Fibroblast of lung (primary cell): ENCODE results near the gene ZNF467. TPM values are rescaled to one million over a fixed set of nuclear protein-coding genes. Genes with fewer than 3 reads are reported as not detected.

ENCODE experiments used
- DNase-seq, 2 donors: peaks; one replicate each; pipeline versions ENCODE4 v3.0.0 to v3.0.0-alpha.2; 2010; ENCODE audit warnings: low read depth in 2 of 2
- H2AFZ ChIP-seq: 2 replicates; pipeline ENCODE4 v1.5.1; 2012; ENCODE audit warnings: low read length, control low read depth, inconsistent platforms
- H3K27ac ChIP-seq: 2 replicates; pipeline ENCODE4 v1.5.1; 2011; ENCODE audit warnings: low read length, control low read depth; ENCODE audit not compliant: insufficient read depth
- H3K27me3 ChIP-seq: 2 replicates; pipeline ENCODE4 v1.5.1; 2011; ENCODE audit warnings: mild to moderate bottlenecking, low read length; ENCODE audit not compliant: control insufficient read depth, insufficient read depth
- H3K36me3 ChIP-seq: 2 replicates; pipeline ENCODE4 v1.5.1; 2011; ENCODE audit warnings: low read length; ENCODE audit not compliant: control insufficient read depth, insufficient read depth
- H3K4me1 ChIP-seq: 2 replicates; pipeline ENCODE4 v1.5.1; 2011; ENCODE audit warnings: low read length; ENCODE audit not compliant: control insufficient read depth, insufficient read depth; ENCODE audit errors: extremely low read depth
- H3K4me2 ChIP-seq: 2 replicates; pipeline ENCODE4 v1.5.1; 2011; ENCODE audit warnings: low read length, control low read depth; ENCODE audit not compliant: insufficient read depth; ENCODE audit errors: extremely low read depth
- H3K4me3 ChIP-seq, 4 experiments: fragments of 200-600 bp in 1 of 4; sonication (generic) in 1 of 4; replicated peaks in 1 of 4; 2 replicates each; pipeline ENCODE4 v1.5.1; 2011 to 2016; ENCODE audit warnings: low read length in 4 of 4, low read depth in 3 of 4, mild to moderate bottlenecking in 3 of 4, control low read depth in 2 of 4, inconsistent platforms in 1 of 4, mixed read lengths in 1 of 4; ENCODE audit not compliant: insufficient read depth in 1 of 4; ENCODE audit errors: control extremely low read depth in 1 of 4
- H3K79me2 ChIP-seq: 2 replicates; pipeline ENCODE4 v1.5.1; 2012; ENCODE audit warnings: mild to moderate bottlenecking, low read length, inconsistent platforms; ENCODE audit not compliant: control insufficient read depth, insufficient read depth
- H3K9ac ChIP-seq: 2 replicates; pipeline ENCODE4 v1.5.1; 2011; ENCODE audit warnings: mild to moderate bottlenecking, low read length, control low read depth; ENCODE audit not compliant: insufficient read depth
- H3K9me3 ChIP-seq: 2 replicates; pipeline ENCODE4 v1.5.1; 2012; ENCODE audit warnings: low read depth, low read length; ENCODE audit not compliant: control insufficient read depth, insufficient read depth
- H4K20me1 ChIP-seq: 2 replicates; pipeline ENCODE4 v1.5.1; 2011; ENCODE audit warnings: low read length; ENCODE audit not compliant: control insufficient read depth, insufficient read depth; ENCODE audit errors: extremely low read depth
- EZH2 ChIP-seq: IDR thresholded peaks from 2 replicates; pipeline ENCODE4 v1.5.1; 2012; ENCODE audit warnings: low read length, control low read depth, mild to moderate bottlenecking; ENCODE audit errors: missing control alignments
- polyA plus RNA-seq, 2 donors: library from polyadenylated mRNA; depleted of rRNA in 1 of 2; stranded (reverse) in 1 of 2; unstranded in 1 of 2; fragments of >200 nt; gene quantifications; 2 replicates each; pipeline ENCODE4 v1.2.1, GENCODE V29; 2011 to 2012; ENCODE audit warnings: missing spikeins in 1 of 2
- total RNA-seq: library from RNA; depleted of rRNA; stranded (reverse); fragments of >200 nt; gene quantifications from 2 replicates; pipeline ENCODE4 v1.2.1, GENCODE V29; 2014
- TF ChIP-seq, protein P1 (sequence below), 2 donors: IDR thresholded peaks in 1 of 2; conservative IDR thresholded peaks in 1 of 2; 1 replicate in 1 of 2; 2 replicates in 1 of 2; pipeline ENCODE4 v1.5.1; 2011 to 2012; ENCODE audit warnings: low read length in 2 of 2, control low read depth in 1 of 2, inconsistent platforms in 1 of 2, low read depth in 1 of 2, mild to moderate bottlenecking in 1 of 2

The ZNF467 gene
- total and polyA plus RNA-seq, 2 donors (not counting 1 experiment from before 2014, with no cell fraction given), result 0.89 to 1.3 TPM

DNA sequence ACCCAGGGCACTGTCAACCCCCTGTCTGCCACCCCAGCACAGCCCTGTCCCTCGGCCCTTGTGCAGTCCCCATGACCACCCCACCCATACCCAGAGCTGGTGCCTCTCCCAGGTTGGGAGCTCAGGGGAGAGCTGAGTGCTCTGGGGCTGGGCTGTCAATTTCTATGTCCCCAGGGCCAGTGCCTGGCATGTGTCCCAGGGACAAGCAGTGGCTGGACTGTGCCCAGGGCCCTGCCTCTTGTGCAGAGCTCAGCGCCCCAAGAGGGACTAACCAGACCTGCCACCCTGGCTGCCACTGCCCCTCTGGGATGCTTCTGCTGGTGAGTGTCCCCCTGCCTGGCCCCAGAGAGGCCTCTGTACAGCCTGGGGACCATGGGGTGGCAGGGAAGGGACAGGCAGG is 35.8 kb upstream of the ZNF467 start:
- Histone ChIP-seq H3K4me2 (no peak overlapping the region), H3K4me1 (no peaks in the 10 kb centered on the region), H3K27ac (no peak overlapping the region), H3K36me3 (no peaks in the 10 kb centered on the region), H3K4me3 (no peak overlapping the region), H3K79me2 (no peaks in the 10 kb centered on the region), H3K27me3 (no peaks in the 10 kb centered on the region), H3K9me3 (no peaks in the 10 kb centered on the region), H3K9ac (no peak overlapping the region), H4K20me1 (no peaks in the 10 kb centered on the region), H2AFZ (no peak overlapping the region)
- no peak for DNase-seq
- TF ChIP-seq, protein P1, sequence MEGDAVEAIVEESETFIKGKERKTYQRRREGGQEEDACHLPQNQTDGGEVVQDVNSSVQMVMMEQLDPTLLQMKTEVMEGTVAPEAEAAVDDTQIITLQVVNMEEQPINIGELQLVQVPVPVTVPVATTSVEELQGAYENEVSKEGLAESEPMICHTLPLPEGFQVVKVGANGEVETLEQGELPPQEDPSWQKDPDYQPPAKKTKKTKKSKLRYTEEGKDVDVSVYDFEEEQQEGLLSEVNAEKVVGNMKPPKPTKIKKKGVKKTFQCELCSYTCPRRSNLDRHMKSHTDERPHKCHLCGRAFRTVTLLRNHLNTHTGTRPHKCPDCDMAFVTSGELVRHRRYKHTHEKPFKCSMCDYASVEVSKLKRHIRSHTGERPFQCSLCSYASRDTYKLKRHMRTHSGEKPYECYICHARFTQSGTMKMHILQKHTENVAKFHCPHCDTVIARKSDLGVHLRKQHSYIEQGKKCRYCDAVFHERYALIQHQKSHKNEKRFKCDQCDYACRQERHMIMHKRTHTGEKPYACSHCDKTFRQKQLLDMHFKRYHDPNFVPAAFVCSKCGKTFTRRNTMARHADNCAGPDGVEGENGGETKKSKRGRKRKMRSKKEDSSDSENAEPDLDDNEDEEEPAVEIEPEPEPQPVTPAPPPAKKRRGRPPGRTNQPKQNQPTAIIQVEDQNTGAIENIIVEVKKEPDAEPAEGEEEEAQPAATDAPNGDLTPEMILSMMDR (conservative IDR thresholded peaks at IDR 0.05 in 1 of 2, IDR thresholded peaks at IDR 0.05 in 1 of 2; ENCODE audit: low read depth in 1 of 2, low read length in 2 of 2), result no peak
- no peak for TF ChIP-seq EZH2

- H3K79me2 ChIP-seq, result no peaks in the 10 kb centered on the region
- no peak for DNase-seq
- no peaks in the 10 kb centered on the region for H3K36me3 ChIP-seq
- H3K27me3 ChIP-seq, result no peaks in the 10 kb centered on the region
- no peak overlapping the region for H3K9ac ChIP-seq
- no peak overlapping the region for H3K4me2 ChIP-seq
- no peaks in the 10 kb centered on the region for H4K20me1 ChIP-seq
- H3K4me3 ChIP-seq, result no peak overlapping the region
- H2AFZ ChIP-seq, result no peak overlapping the region
- no peaks in the 10 kb centered on the region for H3K4me1 ChIP-seq
- no peaks in the 10 kb centered on the region for H3K9me3 ChIP-seq
- H3K27ac ChIP-seq, result no peak overlapping the region
- TF ChIP-seq, protein P1 (conservative IDR thresholded peaks at IDR 0.05 in 1 of 2, IDR thresholded peaks at IDR 0.05 in 1 of 2; ENCODE audit: low read depth in 1 of 2, low read length in 2 of 2), result no peak
- TF ChIP-seq EZH2, result no peak
Measured at GRCh38 chr7:149808311-149808710, 34.9 kb upstream of the ZNF467 start.

GRCh38 chr7:149806726-149807125 is 33.3 kb upstream of the ZNF467 start:
- DNase-seq, result no peak
- H4K20me1 ChIP-seq, result no peaks in the 10 kb centered on the region
- H3K36me3 ChIP-seq, result no peaks in the 10 kb centered on the region
- H3K4me3 ChIP-seq, result no peak overlapping the region
- H3K4me2 ChIP-seq, result no peak overlapping the region
- no peak overlapping the region for H3K27ac ChIP-seq
- H2AFZ ChIP-seq, result no peak overlapping the region
- no peaks in the 10 kb centered on the region for H3K79me2 ChIP-seq
- TF ChIP-seq EZH2, result no peak
- TF ChIP-seq, protein P1 (conservative IDR thresholded peaks at IDR 0.05 in 1 of 2, IDR thresholded peaks at IDR 0.05 in 1 of 2; ENCODE audit: low read depth in 1 of 2, low read length in 2 of 2), result no peak
- H3K4me1 ChIP-seq, result no peaks in the 10 kb centered on the region
- no peaks in the 10 kb centered on the region for H3K27me3 ChIP-seq
- no peaks in the 10 kb centered on the region for H3K9me3 ChIP-seq
- H3K9ac ChIP-seq, result no peak overlapping the region
